PFSK-1 (cell line): ENCODE measurements around the gene RORB.

Source experiments
- POLR2AphosphoS5 ChIP-seq: IDR thresholded peaks from 2 replicates; pipeline ENCODE4 v1.6.1; 2012; ENCODE audit warnings: low read depth, mild to moderate bottlenecking, control low read depth, low read length, moderate library complexity
- SIN3A ChIP-seq: IDR thresholded peaks from 2 replicates; pipeline ENCODE4 v1.6.1; 2012; ENCODE audit warnings: mild to moderate bottlenecking, low read length, moderate library complexity, borderline replicate concordance; ENCODE audit not compliant: insufficient read depth
- TAF1 ChIP-seq: IDR thresholded peaks from 2 replicates; pipeline ENCODE4 v1.6.1; 2012; ENCODE audit warnings: low read length, control low read depth, borderline replicate concordance; ENCODE audit not compliant: insufficient read depth
- TF ChIP-seq, protein P1 (sequence below), 2 experiments: IDR thresholded peaks; 2 replicates each; pipeline versions ENCODE4 v1.6.1 to v1.8.0; 2011 to 2012; ENCODE audit warnings: low read depth in 2 of 2, low read length in 2 of 2, control low read depth in 1 of 2, inconsistent platforms in 1 of 2, mild to moderate bottlenecking in 1 of 2, moderate library complexity in 1 of 2; ENCODE audit not compliant: insufficient read depth in 1 of 2

DNA sequence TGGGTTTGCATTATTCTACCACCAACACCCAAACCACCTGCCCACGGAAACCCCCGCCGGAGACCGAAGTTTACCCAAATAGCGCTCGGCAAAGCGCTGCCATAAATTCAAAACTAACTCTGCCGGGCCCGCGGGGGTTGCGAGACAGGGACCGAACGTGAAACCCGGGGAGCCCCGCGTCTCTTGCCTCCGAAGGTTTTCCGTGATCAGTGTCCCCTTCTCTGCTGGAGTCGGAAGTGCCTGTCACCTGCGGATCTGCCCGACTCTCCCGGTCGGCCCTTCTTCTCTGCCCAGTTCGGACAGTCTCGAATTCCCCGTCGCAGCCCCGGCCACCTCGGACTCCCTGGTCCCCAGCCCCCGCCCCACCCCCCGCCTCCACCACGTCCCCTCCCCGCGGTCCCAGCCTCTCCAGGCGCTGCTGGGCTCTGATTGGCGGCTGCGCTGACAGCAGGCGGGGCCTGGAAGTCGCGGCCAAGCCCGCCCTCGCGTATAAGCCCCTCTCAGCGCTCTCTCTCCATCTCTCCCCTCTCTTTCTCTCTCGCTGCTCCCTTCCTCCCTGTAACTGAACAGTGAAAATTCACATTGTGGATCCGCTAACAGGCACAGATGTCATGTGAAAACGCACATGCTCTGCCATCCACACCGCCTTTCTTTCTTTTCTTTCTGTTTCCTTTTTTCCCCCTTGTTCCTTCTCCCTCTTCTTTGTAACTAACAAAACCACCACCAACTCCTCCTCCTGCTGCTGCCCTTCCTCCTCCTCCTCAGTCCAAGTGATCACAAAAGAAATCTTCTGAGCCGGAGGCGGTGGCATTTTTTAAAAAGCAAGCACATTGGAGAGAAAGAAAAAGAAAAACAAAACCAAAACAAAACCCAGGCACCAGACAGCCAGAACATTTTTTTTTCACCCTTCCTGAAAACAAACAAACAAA lies at the start of gene RORB:
- TF ChIP-seq, protein P1, sequence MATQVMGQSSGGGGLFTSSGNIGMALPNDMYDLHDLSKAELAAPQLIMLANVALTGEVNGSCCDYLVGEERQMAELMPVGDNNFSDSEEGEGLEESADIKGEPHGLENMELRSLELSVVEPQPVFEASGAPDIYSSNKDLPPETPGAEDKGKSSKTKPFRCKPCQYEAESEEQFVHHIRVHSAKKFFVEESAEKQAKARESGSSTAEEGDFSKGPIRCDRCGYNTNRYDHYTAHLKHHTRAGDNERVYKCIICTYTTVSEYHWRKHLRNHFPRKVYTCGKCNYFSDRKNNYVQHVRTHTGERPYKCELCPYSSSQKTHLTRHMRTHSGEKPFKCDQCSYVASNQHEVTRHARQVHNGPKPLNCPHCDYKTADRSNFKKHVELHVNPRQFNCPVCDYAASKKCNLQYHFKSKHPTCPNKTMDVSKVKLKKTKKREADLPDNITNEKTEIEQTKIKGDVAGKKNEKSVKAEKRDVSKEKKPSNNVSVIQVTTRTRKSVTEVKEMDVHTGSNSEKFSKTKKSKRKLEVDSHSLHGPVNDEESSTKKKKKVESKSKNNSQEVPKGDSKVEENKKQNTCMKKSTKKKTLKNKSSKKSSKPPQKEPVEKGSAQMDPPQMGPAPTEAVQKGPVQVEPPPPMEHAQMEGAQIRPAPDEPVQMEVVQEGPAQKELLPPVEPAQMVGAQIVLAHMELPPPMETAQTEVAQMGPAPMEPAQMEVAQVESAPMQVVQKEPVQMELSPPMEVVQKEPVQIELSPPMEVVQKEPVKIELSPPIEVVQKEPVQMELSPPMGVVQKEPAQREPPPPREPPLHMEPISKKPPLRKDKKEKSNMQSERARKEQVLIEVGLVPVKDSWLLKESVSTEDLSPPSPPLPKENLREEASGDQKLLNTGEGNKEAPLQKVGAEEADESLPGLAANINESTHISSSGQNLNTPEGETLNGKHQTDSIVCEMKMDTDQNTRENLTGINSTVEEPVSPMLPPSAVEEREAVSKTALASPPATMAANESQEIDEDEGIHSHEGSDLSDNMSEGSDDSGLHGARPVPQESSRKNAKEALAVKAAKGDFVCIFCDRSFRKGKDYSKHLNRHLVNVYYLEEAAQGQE (IDR thresholded peaks at IDR 0.05; ENCODE audit: insufficient read depth in 1 of 2, low read depth in 2 of 2, low read length in 2 of 2): no peak
- TF ChIP-seq SIN3A: no peak
- no peak for TF ChIP-seq TAF1
- TF ChIP-seq POLR2AphosphoS5: no peak
